GM20000 (cell line): ENCODE measurements around the gene VWA2.

ENCODE experiments used
- DNase-seq: peaks from one replicate; pipeline ENCODE4 v3.0.0; 2012; ENCODE audit warnings: low spot score
- TF ChIP-seq, protein P1 (sequence below): IDR thresholded peaks from 2 replicates; pipeline ENCODE4 v1.5.1; 2012; ENCODE audit warnings: mild to moderate bottlenecking, control low read depth; ENCODE audit errors: extremely low read depth, missing control alignments

Gene VWA2

GRCh38 chr10:114294549-114294948, 55.5 kb downstream of the VWA2 start:
- TF ChIP-seq, protein P1, sequence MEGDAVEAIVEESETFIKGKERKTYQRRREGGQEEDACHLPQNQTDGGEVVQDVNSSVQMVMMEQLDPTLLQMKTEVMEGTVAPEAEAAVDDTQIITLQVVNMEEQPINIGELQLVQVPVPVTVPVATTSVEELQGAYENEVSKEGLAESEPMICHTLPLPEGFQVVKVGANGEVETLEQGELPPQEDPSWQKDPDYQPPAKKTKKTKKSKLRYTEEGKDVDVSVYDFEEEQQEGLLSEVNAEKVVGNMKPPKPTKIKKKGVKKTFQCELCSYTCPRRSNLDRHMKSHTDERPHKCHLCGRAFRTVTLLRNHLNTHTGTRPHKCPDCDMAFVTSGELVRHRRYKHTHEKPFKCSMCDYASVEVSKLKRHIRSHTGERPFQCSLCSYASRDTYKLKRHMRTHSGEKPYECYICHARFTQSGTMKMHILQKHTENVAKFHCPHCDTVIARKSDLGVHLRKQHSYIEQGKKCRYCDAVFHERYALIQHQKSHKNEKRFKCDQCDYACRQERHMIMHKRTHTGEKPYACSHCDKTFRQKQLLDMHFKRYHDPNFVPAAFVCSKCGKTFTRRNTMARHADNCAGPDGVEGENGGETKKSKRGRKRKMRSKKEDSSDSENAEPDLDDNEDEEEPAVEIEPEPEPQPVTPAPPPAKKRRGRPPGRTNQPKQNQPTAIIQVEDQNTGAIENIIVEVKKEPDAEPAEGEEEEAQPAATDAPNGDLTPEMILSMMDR, result no peak
- no peak for DNase-seq

- TF ChIP-seq, protein P1, result no peak
- no peak for DNase-seq
Observed at GRCh38 chr10:114295393-114295792, 56.3 kb downstream of the VWA2 start.

GRCh38 chr10:114297136-114297705, 58.2 kb downstream of the VWA2 start:
- TF ChIP-seq, protein P1, result no peak

GRCh38 chr10:114300036-114300645, 61.1 kb downstream of the VWA2 start:
- DNase-seq, result no peak
- TF ChIP-seq, protein P1, result no peak

More at GRCh38 chr10:114297136-114297705, 58.2 kb downstream of the VWA2 start:
- no peak for DNase-seq

DNA sequence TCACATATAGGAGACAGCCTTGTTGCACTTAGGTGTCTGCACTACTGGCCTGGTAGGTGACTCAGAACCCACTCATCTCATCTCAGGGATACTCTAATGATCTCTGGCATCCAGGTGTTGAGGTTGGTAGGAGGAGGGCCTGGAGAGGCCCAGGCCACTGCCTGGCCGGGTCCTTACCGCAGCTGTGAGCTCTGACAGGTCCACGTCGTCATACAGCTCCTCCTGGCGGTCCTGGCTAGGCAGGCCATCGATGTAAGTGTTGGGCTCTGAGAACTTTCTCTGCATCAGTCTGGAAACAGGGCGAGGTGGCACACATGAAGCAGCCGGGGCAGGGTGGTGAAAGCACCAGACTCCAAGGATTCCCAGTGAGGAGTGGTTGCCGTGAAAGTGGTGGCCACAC, 62.1 kb downstream of the VWA2 start:
- DNase-seq, result no peak
- TF ChIP-seq, protein P1, result no peak

- TF ChIP-seq, protein P1, result no peak
- no peak for DNase-seq
Observed at GRCh38 chr10:114301951-114302710, 63.1 kb downstream of the VWA2 start.

DNA sequence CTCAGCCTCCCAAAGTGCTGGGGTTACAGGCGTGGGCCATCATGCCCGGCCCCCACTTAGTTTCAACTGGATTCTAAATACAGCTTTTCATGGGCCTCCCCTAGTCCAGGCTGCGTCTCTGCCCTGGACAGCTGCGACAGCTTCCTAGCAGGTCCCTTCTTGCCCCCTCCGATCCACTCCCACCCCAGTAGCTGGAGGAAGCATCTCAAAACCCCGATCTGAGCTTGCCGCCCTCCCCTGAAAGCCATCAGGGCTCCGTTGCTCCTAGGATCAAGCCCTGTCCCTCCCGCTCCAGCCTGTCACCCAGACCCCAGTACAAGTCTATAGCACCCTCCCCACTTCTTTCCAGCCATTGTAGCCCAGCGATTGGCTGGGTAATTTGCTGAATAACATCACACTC, 64.5 kb downstream of the VWA2 start:
- no peak for DNase-seq
- TF ChIP-seq, protein P1, result no peak
